ENCODE results near the gene GRID1.

- TF ChIP-seq POLR2A (IDR thresholded peaks at IDR 0.05) (no peak), CTCF (IDR thresholded peaks at IDR 0.05) (no peak)
Observed at GRCh38 chr10:85621562-85621961, 745.0 kb downstream of the GRID1 start.

Data from esophagus squamous epithelium (tissue), 4 donors.